Measurements from ENCODE around the gene ZNF608.

ZNF608 gene

DNA sequence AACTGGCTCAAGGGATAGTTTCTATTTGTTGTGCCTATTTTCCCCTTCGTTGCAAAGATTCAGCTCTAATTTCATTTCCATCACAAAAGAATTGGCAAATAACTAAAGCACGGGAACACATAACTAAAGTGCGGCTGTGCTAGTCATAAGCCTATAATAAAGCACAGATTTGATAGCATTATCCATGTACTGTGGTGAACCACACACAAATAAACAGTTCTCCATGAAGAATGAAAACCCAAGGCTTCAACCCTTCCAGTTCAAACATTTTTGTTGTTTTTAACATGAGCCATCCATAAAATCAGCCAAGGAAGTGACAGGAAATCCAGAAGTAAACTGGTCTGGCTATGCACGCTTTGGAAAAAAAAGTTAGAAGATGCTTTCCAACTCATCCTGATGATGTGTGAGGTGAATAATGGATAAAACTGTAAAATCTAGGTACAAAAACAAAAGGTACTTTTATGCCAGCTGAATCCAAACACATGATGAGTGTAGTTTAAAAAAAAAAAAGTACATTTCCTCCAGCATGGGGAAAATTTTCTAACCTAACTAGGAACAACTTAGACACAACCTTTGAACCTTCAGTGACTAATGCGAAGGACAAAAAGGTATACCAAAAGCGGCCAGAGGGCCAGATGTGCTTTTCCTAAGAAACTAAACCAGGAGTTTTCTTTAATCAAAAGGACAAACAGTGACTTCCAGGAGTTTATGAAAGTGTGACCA is 10.2 kb downstream of the ZNF608 start:
- no peak for DNase-seq

- peak; percentile 75 for DNase-seq
These were observed 11.1 kb downstream of the ZNF608 start for GRCh38 chr5:124735169-124735858.

DNA sequence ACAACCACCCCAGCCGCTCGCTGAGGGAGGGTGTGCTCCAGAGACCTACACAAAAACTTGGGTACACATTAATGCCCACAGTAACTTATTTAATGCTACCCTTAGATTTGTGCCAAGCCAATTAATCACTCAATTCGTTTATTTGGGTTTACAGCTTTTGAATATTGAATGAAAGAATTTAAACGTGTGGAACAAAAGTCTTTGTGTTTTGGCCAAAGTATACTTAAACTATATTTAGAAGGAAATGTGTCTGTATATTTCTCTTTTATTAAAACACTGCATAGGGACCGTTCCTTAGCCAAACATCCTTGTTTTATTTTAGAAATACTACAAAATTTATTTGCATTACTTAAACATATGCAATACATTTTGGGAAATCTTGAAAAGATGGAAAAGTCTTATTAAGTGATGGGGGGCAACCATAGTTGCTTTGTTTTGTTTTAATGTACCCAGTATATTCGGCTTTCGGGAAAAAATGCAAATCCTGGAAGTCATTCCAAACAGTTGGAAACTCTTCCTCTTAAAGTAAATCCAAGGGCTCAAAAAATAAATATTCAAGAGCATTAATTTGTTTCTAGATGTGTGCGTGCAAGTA is 11.8 kb downstream of the ZNF608 start:
- no peak for DNase-seq

- no peak for DNase-seq
These were observed 13.1 kb downstream of the ZNF608 start for GRCh38 chr5:124733329-124733650.

DNA sequence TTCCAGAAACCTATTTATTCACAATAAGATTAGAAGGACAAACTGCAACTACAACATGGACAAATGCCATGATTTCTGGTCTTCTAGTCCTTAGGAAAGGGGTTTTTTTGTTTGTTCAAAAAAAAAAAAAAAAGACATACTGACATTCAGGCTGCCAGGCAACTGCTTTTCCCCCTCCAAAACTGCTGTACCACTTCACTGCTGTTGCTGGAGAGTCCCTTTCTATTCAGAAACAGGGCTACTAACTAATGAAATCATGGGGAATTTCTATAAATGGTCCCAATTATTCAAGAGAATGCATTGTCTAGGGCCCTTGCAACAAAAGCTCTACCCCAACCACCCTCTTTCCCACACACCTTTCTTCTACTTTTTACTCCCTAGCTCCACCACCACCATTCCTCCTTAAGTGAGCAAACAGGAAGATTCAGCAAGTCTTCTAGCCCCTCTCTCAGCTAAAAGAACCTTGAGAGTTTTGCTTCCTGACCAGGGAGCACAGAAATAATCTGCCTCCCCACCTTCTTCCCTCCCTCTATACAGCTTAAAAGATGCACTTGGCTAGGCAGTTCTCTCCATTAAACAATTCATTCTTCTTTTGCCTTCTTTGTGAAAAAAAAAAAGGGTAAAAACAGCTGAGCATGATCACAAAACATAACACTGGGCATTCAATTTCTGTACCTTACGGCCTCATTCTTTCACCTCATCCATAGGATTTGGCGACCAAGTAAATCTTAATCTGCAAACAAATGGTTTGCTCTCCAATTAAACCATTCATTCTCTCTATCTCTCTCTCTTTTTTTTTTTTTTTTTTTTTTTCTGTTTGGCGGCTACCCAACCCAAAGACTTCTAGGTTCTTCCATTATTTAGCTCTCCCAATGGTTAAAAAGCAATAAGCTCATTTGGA is 13.8 kb downstream of the ZNF608 start:
- no peak for DNase-seq

DNA sequence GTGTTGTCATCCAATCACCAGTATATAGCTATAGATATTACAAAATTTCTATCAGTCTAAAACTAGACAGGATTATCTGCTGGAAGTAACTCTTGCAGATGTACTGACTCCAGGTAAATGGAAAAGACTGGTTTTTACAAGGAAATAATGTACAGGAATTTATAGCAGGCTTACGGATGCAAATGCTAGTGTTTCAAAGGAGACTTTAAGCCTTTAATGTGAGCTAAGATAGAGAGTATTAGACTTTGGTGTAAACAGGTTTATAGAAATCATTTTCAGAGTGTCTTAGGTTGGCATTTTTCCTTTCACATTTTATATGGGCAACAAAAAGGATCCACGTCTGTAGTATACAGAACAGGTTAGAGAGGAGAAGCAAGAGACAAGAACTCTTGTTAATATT is 16.1 kb downstream of the ZNF608 start:
- DNase-seq, result no peak

- peak; percentile 42 for DNase-seq
These were observed 16.6 kb downstream of the ZNF608 start for GRCh38 chr5:124729720-124730359.

DNA sequence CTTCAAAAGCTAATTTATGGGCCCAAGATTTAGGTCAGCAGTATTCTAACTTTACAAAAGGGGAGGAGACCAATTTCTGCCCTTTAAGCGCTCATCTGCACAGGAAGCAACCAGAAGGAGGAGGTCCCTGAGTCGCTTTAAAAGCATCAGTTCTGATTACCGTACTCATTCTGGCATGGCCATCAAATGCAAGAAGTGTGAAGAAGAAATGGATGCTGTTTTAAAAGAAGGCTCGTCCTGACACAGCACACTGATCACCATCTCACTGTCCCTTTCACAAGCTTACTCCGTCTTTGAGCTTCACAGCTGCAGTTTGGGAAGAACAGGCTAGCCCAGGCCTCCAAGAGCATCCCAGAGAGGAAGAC is 17.5 kb downstream of the ZNF608 start:
- no peak for DNase-seq

DNA sequence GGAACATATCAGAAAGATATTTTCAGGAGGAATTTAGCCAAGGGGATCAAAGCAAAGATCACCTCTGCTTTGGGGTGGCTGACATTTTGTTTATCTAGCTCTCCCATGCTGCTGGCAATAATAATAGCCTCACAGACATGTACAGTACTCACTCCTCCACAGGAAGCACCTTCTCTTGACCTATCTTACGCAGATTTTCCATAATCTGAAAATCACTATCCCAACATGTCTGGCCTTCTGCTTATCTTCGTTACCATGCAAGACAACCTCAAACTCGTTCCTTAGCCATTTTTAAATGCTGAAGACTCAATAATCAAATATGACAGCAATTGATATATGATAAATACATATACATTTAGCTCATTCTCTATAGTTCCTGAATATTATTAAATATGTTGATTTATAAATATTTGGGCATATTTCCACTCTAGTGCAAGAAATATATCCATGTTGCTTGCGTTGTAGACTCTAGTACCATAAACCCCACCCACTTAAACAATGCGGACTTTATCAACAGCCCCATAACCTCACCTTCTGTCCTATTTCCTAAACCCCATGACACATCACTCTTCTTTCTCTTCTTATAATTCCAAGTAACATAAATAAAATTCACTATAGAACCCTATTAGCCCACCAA is 18.0 kb downstream of the ZNF608 start:
- DNase-seq, result no peak

- no peak for DNase-seq
These were observed 19.6 kb downstream of the ZNF608 start for GRCh38 chr5:124726631-124727362.

GRCh38 chr5:124725622-124726258 is 20.7 kb downstream of the ZNF608 start:
- no peak for DNase-seq

GRCh38 chr5:124725040-124725434 is 21.4 kb downstream of the ZNF608 start:
- no peak for DNase-seq

DNA sequence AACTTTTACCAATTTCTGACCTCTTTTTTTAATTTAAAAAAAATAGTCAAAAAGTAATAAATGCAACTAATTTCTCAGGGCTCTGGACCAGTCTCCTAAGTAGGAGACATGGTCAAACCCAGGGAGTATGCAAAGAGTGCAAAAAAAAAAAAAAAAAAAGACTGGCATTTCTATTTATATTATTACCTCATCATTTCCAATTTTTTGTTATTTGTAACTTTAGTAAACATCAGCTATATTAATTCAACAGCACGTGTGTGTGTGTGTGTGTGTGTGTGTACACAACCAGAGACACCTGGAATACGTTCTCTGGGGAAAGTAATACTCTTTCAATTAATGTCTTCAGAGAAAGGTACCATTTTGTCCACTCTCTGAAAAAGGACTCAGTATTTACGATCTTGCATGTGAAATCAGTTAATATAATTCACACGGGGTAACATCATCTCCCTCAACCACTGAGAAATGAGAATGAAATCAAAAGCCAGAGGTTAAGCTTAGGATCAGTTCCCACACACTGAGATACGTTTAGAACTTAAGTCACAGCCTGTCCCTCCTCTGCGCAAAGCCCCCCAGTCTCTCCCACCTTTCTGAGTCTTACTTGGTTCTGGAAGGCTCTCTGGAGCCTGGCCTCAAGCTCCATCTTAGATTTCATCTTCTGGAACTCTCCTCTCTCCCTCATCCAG is 21.9 kb downstream of the ZNF608 start:
- DNase-seq, result no peak

GRCh38 chr5:124721229-124721735 is 25.2 kb downstream of the ZNF608 start:
- no peak for DNase-seq

GRCh38 chr5:124720593-124720992 is 25.8 kb downstream of the ZNF608 start:
- no peak for DNase-seq

GRCh38 chr5:124719113-124719967 is 27.1 kb downstream of the ZNF608 start:
- DNase-seq, result no peak

DNA sequence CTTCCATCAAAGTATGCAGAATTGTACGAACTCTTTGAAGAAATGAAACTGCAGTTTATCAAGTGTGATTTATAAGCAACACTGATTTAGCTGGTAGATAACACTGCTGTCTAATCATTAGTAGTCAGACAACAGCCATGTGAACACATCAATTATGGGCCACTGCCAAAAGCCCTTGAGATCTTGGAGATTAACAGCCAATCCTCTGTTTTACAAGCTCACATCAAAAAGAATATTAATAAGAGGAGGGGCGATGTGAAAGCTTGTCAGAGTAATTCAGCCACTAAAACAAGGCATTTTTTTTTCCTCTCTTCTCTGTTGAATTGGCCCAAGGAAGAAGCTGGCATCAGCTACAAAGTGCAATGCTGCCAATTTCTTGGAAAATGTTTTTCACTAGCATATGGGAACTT is 28.1 kb downstream of the ZNF608 start:
- peak; percentile 82 for DNase-seq

DNA sequence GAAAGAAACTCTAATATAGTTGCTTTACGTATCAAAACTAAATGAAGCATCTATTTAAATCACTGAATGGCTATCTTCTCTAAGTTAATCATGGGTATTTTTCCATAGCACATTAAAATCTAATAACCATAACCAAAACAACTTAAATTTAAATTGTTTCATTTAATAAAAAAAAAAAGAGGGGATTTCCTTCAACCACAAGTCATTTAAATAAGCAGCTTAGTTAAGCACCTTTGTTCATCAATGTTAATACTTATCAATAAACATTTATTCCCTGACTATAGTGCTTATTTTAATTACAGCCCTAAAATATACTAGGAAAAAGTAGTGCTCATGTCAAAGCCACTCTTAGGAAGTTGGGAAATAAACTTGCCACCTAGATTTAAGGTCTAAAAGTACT is 30.3 kb downstream of the ZNF608 start:
- DNase-seq, result no peak

- DNase-seq, result no peak
These were observed 31.5 kb downstream of the ZNF608 start for GRCh38 chr5:124714910-124715309.
